HCT116 (cell line): ENCODE measurements around the gene MCM9.

Source experiments
- CTCF ChIP-seq, 3 experiments: fragments of 200-600 bp in 1 of 3; sonication (generic) in 1 of 3; IDR thresholded peaks in 2 of 3; conservative IDR thresholded peaks in 1 of 3; 2 replicates each; pipeline ENCODE4 v1.5.1; 2012 to 2017; ENCODE audit warnings: low read depth in 2 of 3, low read length in 2 of 3, antibody characterized with exemption in 1 of 3, borderline replicate concordance in 1 of 3, control low read depth in 1 of 3, mild to moderate bottlenecking in 1 of 3, mixed read lengths in 1 of 3, mixed run types in 1 of 3, moderate library complexity in 1 of 3; ENCODE audit not compliant: insufficient read depth in 1 of 3
- ELF1 ChIP-seq: IDR thresholded peaks from 2 replicates; pipeline ENCODE4 v1.6.1; 2012; ENCODE audit warnings: low read depth, borderline replicate concordance
- EZH2 ChIP-seq: fragments of 200-600 bp; sonication (generic); IDR thresholded peaks from 2 replicates; pipeline ENCODE4 v1.6.1; 2017; ENCODE audit warnings: antibody characterized with exemption, mixed run types
- EZH2phosphoT487 ChIP-seq: fragments of 200-600 bp; IDR thresholded peaks from 2 replicates; pipeline ENCODE4 v1.6.1; 2018; ENCODE audit warnings: antibody characterized with exemption, borderline replicate concordance
- MAX ChIP-seq: IDR thresholded peaks from 2 replicates; pipeline ENCODE4 v1.6.1; 2012
- POLR2A ChIP-seq: IDR thresholded peaks from 2 replicates; pipeline ENCODE4 v1.7.0; 2011; ENCODE audit warnings: borderline replicate concordance; ENCODE audit not compliant: insufficient read depth, insufficient read length; ENCODE audit errors: extremely low read depth
- RAD21 ChIP-seq: IDR thresholded peaks from 2 replicates; pipeline ENCODE4 v1.6.1; 2012; ENCODE audit warnings: low read depth, mild to moderate bottlenecking
- SIN3A ChIP-seq: IDR thresholded peaks from 2 replicates; pipeline ENCODE4 v1.6.1; 2012; ENCODE audit warnings: low read depth
- SP1 ChIP-seq: IDR thresholded peaks from 2 replicates; pipeline ENCODE4 v1.6.1; 2012; ENCODE audit warnings: low read depth
- ZNF274 ChIP-seq: fragments of 200-500 bp; sonication (Bioruptor generic); IDR thresholded peaks from 2 replicates; pipeline ENCODE4 v1.6.1; 2014; ENCODE audit warnings: mild to moderate bottlenecking, low read depth, low read length, inconsistent platforms
- TF ChIP-seq, protein P1 (sequence below): IDR thresholded peaks from 2 replicates; pipeline ENCODE4 v1.6.1; 2012; ENCODE audit warnings: low read depth

- no peak for TF ChIP-seq MAX
- no peak for TF ChIP-seq CTCF (IDR thresholded peaks at IDR 0.05 in 2 of 3, conservative IDR thresholded peaks at IDR 0.05 in 1 of 3; ENCODE audit: borderline replicate concordance in 1 of 3, insufficient read depth in 1 of 3, low read depth in 2 of 3, low read length in 2 of 3)
- no peak for TF ChIP-seq EZH2
- TF ChIP-seq SIN3A: no peak
- TF ChIP-seq RAD21: no peak
- TF ChIP-seq POLR2A: no peak
- TF ChIP-seq, protein P1, sequence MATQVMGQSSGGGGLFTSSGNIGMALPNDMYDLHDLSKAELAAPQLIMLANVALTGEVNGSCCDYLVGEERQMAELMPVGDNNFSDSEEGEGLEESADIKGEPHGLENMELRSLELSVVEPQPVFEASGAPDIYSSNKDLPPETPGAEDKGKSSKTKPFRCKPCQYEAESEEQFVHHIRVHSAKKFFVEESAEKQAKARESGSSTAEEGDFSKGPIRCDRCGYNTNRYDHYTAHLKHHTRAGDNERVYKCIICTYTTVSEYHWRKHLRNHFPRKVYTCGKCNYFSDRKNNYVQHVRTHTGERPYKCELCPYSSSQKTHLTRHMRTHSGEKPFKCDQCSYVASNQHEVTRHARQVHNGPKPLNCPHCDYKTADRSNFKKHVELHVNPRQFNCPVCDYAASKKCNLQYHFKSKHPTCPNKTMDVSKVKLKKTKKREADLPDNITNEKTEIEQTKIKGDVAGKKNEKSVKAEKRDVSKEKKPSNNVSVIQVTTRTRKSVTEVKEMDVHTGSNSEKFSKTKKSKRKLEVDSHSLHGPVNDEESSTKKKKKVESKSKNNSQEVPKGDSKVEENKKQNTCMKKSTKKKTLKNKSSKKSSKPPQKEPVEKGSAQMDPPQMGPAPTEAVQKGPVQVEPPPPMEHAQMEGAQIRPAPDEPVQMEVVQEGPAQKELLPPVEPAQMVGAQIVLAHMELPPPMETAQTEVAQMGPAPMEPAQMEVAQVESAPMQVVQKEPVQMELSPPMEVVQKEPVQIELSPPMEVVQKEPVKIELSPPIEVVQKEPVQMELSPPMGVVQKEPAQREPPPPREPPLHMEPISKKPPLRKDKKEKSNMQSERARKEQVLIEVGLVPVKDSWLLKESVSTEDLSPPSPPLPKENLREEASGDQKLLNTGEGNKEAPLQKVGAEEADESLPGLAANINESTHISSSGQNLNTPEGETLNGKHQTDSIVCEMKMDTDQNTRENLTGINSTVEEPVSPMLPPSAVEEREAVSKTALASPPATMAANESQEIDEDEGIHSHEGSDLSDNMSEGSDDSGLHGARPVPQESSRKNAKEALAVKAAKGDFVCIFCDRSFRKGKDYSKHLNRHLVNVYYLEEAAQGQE: no peak
- TF ChIP-seq ZNF274: no peak
- no peak for TF ChIP-seq SP1
- no peak for TF ChIP-seq EZH2phosphoT487
- no peak for TF ChIP-seq ELF1
Observed at GRCh38 chr6:118914598-118914997, 20.4 kb downstream of the MCM9 start.
